COLO668 (cell line): ENCODE measurements around the gene SSMEM1.
A peak's percentile ranks its signal among the peaks of the same experiment; 100 is the strongest.
"Not testable (repeated sequence)": the region's sequence is repeated elsewhere in the genome, so short reads cannot be mapped to it uniquely, and the experiment has no call there.

ENCODE experiments used
- DNase-seq: peaks from one replicate; lab custom pipeline; 2025; ENCODE audit not compliant: unreplicated experiment; lab: John Stamatoyannopoulos, UW

The SSMEM1 gene, protein sequence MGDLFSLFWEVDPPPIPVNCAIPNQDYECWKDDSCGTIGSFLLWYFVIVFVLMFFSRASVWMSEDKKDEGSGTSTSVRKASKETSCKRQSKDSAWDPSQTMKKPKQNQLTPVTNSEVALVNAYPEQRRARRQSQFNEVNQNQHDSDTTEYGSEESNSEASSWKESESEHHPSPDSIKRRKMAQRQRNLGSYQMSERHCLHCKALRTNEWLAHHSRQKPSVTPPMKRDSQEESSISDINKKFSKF

DNA sequence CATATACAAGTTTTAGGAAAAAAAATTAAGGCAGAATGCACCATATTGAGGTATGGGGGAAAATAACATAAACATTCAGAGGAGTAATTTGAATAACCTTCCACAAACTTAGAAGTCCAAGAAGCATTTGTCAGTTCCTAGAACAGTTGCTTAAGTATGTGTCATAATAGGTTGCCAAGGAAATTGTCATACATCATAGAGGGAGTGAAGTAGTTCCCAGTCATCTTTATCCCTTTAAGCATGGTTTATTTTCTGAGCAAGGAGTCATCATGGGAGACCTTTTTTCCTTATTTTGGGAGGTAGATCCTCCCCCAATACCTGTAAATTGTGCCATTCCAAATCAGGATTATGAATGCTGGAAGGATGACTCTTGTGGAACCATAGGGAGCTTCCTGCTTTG, at the start of gene SSMEM1:
Gene SSMEM1 (plus strand): TSS at position 219 of the 400 bp plus-strand sequence. CDS start 51 bp downstream, at position 270.
- no peak for DNase-seq

DNA sequence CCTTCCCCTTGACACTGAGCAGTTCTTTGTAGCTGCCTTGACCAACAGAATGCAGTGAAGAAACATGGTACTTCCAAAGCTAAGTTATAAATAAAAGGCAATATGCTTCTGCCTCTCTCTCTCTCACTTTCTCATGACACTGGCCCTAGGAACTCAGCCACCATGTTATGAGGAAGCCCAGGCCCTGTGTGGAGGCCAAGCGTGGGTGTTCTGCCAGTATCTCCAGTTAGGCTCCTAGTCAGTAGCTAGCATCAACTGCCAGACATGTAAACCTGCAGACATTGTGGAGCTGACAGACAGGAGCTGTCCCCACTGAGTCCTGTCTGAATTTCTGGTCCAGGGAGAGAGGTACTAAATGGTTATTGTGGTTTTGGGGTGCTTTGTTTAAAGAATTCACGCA, 47.6 kb upstream of the SSMEM1 start:
- no peak for DNase-seq

DNA sequence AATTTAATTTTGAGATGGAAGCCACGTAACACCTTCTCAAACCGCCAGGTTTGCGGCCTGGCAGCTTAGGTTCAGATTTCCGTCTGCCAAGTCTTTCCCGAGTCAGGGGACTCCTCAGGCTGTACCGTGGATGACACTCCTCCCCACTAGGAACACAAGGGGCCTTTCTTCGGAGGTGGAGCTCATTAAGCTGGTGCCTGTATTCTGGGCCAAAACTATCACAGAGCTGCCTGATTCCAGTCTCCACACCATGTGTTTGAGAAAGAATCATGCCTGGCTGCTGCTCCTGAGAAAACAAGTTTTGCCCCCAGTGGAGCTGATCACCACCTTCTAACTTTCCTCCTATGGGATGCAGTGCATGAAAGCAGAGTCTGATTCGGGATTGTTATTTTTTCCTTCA, 47.2 kb upstream of the SSMEM1 start:
- no peak for DNase-seq

DNA sequence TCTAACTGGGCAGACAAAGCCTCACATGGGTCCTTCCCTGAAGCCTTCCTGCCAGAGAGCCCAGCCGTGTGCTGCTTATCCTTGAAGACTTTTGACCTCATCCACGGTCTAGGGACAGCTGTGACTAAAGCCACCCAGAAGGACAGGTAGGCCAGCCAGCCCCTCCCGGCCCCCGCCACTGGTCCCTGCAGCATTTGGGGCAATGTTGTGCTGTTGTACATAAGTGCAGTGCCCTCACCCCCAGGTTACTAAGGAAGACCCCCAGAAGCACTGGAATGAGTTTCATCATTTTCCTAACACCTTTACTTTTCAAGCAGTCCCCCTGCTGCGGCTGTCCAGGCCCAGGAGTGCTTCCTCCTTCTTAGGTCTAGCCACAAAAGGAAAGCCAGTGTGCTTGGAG, 45.5 kb upstream of the SSMEM1 start:
- DNase-seq: no peak

DNA sequence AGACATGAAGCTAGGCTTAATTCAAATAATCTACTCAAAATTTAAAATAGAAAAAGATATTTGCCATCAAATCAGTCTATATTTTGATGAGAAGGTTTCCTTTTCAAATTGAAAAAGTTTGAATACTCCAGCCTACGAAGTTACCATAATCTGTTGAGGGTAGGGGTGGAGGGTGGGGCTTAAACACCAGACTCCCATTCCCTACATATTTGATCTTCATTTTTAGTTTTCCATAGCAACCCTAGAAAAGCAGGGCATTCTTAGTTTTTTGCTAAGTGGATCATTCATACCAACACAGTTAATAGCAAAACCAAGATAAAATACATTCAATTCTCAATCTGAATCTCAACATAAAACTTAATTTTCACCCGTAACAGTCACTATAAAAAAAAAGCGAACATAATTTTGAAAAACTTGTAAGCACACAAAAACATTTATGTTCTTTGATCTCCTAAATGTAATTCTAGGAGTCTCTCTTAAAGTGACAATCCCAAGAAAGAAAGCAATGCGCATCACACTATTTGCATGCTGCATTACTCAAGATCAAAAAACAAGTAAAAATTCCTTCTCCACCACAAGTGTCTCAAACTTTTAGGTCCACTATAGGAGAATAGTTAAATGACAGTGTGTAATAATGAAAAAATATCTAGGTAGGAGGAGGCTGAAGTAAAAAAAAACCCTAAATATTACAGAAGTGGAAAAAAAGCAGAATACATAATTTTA, 33.3 kb upstream of the SSMEM1 start:
- no peak for DNase-seq

DNA sequence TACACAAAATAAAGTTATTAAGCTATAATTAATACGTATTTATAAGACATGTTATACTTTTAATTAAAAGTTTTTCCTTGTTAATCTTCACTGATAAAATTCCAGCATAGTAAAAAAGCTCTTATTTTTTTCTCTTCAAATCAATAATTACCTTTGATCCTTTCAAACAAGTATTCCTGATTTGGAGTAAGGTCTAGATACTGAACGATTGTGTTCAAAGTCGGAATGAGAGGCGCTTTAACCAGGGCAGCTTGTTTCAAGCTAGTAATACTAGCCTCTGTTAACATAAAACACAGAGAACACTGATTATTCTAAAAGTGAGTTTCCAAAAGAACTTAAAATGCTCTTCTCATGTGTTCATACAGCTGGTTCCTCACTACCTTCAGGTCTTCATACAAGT, 29.4 kb upstream of the SSMEM1 start:
- DNase-seq: no peak

DNA sequence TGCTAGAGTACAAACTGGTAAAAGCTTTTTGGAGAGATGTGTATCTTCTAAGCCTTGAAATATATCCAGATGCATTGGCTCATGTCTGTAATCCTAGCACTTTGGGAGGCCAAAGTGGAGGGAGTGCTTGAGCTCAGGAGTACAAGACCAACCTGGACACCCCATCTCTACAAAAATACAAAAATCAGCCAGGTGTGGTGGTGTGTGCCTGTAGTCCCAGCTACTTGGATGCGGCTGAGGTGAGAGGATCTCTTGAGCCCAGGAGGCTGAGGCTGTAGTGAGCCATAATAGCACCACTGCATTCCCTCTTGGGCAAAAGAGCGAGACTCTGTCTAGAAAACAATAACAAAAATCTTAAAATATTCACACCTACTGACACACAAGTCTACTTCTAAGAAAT, 28.0 kb upstream of the SSMEM1 start:
- DNase-seq: no peak

DNA sequence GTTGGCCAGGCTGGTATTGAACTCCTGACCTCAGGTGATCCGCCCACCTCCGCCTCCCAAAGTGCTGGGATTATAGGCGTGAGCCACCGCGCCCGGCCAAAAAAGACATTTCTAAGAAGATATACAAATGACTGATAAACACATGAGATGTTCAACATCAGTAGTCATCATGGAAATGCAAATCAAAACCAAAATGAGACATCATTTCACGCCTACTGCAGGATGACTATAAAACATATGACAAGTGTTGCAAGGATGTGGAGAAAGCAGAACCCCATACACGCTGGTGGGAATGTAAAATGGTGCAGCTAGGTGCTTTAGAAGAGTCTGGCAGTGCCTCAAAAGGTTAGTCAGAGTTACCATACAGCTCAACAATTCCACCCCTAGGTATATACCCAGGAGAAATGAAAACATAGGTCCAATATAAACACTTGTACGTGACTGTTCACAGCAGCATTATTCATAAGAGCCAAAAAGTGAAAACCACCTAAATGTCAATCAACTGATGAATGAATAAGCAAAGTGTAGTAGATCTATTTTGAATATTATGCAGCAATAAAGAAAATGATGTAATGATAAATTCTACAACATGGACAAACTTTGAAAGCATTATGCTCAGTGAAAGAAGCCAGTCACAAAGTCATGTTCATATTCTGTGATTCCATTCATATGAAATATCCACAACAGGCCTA, 26.9 kb upstream of the SSMEM1 start:
- no peak for DNase-seq

DNA sequence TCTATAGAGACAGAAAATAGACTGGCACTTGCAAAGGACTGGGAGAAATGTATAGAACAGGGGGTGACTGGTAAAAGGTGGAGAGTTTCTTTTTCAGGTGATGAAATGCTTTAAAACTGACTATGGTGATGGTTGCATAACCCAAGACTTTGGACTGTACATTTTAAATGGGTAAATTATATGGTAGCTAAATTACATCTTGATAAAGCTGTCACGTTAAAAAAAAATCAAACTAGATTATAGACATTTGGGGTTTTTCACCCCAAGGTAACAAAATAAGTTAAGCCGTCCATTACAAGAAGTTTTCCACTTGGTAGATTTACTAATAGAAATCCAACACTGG, 26.4 kb upstream of the SSMEM1 start:
- DNase-seq: no peak

DNA sequence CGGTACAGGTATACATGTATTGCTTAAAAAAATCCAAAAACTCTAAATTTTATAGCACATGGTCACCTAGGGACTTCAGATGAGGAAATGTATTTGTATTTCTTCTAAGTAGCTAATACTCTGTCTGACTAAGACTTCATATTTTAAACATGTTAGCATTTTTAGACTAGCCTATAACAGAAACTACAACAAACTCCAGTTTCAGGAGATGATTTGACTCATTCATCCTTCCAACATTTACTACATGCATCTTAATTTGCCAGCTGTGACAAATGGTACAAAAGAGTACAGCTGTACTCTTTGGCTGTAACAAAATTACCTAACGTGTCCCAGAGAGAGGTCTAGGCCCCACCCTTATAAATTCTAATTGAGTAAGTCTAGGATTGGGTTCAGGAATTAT, 24.7 kb upstream of the SSMEM1 start:
- DNase-seq: no peak

DNA sequence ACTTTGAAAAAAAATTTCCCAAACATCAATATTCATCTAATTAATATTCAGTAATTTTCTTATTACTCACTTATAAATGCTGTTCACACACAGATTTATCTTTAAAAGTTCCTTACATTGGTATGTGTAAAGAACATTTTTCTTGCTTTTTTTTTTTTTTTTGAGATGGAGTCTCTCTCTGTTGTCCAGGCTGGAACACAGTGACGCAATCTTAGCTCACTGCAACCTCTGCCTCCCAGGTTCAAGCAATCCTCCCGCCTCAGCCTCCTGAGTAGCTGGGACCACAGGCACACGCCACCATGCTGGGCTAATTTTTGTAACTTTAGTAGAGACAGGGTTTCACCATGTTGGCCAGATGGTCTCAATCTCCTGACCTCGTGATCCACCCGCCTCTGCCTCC, 23.3 kb upstream of the SSMEM1 start:
- not testable (repeated sequence) for DNase-seq

DNA sequence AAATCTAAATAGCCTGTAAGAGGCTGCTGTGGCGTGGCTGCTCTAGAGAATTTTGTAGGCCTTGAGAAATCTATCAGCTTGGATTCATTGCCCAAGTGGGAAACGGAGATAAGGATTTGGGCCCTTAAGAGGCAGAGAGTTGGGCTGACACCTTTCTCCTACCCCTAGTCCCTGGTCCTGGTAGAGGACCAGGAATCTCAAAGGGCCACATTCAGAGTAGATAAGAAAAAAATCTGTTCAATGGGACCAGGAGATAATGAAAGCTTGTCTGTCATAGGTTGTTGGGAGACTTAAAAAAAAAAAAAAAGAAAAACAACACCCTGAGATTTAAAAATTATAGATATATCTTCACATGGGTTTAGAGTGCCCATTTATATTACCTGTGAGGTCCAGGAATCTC, 20.3 kb upstream of the SSMEM1 start:
- DNase-seq: no peak

DNA sequence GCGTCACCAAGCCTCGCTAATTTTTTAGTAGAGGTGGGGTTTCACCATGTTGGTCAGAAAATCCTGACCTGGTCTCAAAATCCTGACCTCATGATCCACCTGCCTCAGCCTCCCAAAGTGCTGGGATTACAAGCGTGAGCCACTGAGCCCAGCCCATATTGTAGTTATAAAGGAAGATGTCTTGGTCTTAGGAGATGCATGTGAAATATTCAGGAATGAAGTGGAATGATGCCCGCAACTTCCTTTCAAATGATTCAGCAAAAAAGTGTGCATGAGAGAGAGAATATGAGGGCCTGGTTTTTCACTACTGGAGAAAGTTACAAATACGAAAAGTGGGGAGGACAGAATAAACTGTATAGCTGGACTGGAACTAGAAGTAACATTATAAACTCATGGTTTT, 18.3 kb upstream of the SSMEM1 start:
- no peak for DNase-seq

DNA sequence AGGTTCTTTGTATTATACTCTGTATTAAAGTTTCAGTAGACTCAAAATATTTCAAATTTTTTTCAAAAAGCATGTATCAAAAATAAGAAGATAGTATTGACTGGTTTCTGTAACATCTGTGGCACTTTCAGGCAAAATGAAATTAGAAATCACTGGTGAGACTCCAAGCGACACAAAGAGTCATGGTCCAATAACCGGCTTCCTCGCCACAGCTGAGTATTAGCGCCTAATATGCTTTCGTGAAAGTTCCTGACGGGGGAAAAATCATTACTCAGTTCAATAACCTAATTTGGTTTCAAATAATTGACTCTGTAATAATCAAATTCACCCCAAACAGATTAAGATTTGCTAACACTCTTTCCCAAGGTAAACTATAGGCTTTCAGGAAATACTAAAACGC, 15.9 kb upstream of the SSMEM1 start:
- DNase-seq: no peak

DNA sequence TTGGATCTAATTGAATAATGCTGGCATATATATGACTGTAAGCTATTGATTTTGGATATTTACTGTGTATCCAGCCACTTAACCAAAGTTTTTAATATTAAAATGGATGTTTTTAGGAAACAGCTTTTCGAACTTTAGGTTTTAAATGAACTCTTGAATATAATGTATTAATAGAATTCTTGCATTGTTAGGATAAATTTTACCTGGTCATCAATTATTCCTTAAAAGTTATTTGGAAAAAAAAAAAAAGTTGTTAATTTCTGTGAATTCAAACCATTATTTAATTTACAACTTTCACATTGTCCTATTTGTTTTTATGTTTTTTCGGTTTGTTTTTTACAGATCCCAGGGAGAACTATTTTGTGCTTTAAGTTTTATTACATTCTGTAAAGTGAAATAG, 12.3 kb upstream of the SSMEM1 start:
- DNase-seq: no peak

DNA sequence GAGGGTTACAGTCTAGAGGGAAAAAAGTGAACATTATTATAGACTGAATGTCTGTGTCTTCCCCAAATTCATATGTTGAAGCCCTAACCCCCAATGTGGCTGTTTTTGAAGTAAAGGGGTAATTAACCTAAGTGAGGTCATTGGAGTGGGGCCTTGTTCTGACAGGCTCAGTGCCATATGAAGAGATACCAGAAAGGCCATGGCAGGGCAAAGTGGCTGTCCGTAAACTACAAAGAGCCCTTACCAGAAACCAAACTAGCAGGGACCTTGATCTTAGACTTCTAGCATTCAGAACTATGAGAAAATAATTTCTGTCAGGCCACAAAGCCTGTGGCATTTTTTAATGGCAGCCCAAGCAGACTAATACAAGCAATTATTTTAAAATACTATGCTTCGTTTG, 11.2 kb upstream of the SSMEM1 start:
- DNase-seq: no peak

DNA sequence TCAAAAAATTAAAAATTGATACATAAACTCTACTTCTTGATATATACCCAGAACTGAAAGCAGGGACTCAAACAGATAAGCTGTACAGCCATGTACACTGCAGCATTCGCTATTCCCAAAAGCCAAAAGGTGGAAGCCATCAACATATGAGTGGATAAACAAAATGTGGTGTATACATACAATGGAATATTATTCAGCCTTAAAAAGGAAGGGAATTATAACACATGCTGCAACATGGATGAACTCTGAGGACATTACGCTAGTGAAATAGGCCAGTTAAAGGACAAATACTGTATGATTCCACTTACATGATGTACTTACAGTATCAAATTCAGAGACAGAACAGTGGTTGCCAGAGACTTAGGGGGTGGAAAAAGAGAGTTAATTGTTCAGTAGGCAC, 10.6 kb upstream of the SSMEM1 start:
- no peak for DNase-seq

DNA sequence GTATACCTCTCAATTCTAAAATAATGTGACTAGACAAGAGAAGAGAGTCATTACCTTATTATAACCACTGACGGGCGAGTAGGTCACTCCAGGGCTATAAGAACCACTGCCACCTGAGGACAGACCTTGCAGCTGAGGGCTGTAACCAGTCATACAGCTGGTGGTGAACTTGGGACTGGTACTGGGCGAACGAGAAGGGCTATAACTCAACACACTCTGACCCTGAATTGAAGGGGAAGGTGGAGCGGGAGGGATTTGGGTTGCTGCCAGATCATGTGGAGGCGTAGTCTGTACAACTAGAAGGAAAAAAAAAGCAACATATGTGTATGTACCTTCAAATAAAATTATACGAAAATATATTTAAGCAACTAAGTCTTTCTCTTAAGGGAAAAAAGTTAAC, 5.9 kb upstream of the SSMEM1 start:
- no peak for DNase-seq

DNA sequence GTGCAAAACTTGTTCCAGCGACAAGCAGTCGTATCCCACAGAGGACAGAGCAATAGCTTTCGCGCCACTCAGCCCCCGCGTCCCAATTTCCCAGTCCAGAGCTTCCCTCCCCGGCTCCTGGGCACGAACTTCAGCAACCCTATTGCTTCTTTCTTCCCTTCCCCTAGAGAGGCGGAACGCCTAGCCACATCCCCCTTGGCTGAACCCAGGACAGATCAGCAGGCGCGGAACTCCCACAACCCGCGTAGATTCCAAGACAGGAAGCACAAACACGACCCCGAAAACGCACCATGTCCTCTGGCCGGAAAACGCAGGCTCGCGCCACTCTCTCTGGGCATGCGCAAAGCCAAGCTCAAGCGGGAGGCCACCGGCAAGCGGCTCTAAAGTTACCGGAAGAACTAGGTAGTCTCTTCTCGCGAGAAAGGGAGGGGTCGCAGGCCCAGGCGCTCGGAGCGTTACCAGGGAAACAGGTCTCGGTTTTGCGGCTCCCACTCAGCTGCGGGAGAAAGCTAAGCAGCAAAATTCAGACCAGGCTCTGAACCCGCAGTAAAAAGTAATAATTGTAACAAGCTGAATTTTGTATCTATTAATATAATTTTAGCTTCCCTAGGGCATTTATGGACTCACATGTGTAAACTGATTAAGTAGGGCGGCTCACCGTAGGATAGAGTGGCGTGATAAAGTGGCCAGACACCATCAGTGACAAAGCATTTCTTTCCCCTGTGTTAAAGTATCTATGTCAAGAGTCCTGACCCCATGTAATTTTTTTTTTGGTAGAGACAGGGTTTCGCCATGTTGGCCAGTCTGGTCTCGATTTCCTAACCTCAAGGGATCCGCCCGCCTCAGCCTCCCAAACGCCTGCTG, 2.3 kb upstream of the SSMEM1 start, which contains the start of gene TMEM209:
Gene TMEM209 (minus strand): TSS at position 323 of the 864 bp plus-strand sequence. CDS start 31 bp downstream, at position 292.
- DNase-seq: peak; percentile 96

DNA sequence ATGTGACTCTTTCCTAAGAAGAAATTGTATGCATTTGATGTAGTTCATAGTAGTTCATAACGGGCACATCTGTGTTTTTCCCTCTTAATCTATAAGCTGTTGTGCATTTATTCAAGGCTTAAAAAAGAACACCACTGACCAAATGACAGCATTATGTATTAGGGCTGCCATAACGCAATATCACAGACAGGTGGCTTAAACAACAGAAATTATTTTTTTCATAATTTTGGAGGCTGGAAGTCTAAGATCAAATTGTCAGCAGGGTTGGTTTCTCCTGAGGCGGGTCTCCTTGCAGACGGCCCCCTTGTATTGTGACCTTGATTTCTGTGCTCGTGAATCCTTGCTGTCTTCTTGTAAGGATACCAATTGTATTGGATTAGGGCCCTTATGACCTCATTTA, 627 bp upstream of the SSMEM1 start:
- no peak for DNase-seq

DNA sequence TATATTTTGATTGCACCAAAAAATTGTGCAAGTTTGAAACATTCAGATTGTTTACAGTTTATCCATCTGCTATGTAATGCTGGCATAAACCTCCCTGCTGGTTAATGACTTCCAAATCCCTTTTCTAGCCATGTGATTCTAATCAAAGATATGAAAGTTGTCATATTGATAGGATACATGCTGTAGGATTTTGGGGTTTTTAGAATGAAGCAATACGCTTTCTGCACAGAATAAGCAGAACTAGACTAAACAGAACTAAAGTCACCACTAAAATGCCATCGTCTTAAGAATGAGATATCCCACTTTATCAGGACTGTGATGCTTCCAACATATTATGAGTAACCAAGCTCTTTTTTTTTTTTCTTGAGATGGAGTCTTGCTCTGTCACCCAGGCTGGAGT, 856 bp downstream of the SSMEM1 start:
- DNase-seq: no peak
